ENCODE results near the gene CHD5. TPM values are rescaled to one million over a fixed set of nuclear protein-coding genes. Genes with fewer than 3 reads are reported as not detected.

CHD5 gene
- total and polyA plus RNA-seq, 2 of the 13 experiments (the other 11 are each of a cell fraction or from before 2014, with no cell fraction given): 0.02 to 0.21 TPM

- no peak for TF ChIP-seq HDAC6 (IDR thresholded peaks at IDR 0.05; ENCODE audit: low read depth, low read length)
- TF ChIP-seq DMAP1 (CRISPR knock-in tag; IDR thresholded peaks at IDR 0.05): no peak
- no peak for TF ChIP-seq NRL (CRISPR knock-in tag; IDR thresholded peaks at IDR 0.05; ENCODE audit: borderline replicate concordance)
- no peak for TF ChIP-seq CENPX (CRISPR knock-in tag; IDR thresholded peaks at IDR 0.05)
- TF ChIP-seq ZFYVE20 (CRISPR knock-in tag; IDR thresholded peaks at IDR 0.05; ENCODE audit: borderline replicate concordance, low read depth): no peak
- no peak for TF ChIP-seq PRDM10 (CRISPR knock-in tag; IDR thresholded peaks at IDR 0.05; ENCODE audit: low read depth)
- no peak for TF ChIP-seq ZNF800 (CRISPR knock-in tag; IDR thresholded peaks at IDR 0.05)
- TF ChIP-seq ZUFSP (CRISPR knock-in tag; IDR thresholded peaks at IDR 0.05; ENCODE audit: borderline replicate concordance): no peak
Measured at GRCh38 chr1:6097824-6098223, 82.3 kb downstream of the CHD5 start (continued).

Data from HepG2 (cell line).